HG03575 (cell line): Measurements from ENCODE around the gene UBR3.

Experiments used
- ATAC-seq: cut with Tn5 transposase; IDR thresholded peaks from one replicate; pipeline ENCODE4 v1.9.1; 2021; ENCODE audit not compliant: unreplicated experiment, insufficient number of reproducible peaks, low FRiP score; ENCODE audit errors: extremely low read depth

UBR3 gene

DNA sequence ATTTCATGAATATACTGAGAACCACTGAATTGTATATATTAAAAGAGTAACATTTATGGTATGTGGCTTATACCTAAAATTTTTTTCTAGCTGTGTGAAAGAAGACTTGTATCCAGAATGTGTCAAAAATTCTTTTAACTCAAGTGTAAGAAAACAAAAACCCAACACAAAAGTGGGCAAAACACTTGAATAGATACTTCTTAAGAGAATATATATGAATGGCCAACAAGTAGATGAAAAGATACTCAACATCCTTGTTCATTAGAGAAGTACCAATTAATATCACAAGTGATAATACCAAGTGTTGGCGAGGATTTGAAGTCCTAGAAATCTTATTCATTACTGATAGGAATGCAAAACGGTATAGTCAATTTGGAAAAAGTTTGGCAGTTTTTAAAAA, 243.5 kb downstream of the UBR3 start:
- no peak for ATAC-seq

DNA sequence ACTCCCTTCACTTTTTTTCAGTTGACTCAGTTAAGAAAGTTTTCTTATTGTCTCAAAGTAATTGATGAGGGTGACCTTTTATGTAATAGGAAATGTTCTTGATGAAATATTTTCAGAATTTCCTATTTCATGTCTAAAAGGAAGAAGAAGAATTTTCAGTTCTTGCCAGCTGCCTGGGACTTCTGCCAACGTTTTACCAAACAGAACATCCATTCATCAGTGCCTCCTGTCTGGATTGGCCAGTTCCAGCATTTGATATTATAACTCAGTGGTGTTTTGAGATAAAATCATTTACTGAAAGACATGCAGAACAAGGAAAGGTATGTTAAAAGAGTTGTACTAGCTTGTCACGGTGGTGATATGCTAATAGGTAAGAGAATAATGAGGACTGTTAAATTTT, 246.0 kb downstream of the UBR3 start:
- no peak for ATAC-seq

DNA sequence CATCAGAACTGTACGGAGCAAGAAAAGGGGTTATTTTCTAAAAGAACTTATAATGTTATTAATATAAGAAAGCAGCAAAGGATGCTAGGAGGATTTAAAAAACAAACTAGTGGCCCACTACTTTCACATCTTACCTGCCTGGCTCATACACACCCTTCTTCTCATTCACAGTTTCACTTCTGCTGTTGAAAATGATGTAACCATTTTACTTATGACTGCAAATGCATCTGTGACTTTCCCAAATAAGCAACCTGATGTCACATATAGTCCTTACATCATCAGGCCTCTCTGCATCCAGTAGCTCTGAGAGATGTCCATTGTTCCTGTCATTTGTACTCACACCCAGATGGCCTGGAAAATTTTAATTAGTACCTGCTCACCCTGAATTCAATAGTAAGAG, 248.9 kb downstream of the UBR3 start:
- no peak for ATAC-seq

GRCh38 chr2:170077830-170078569, 250.7 kb downstream of the UBR3 start:
- ATAC-seq: no peak

- ATAC-seq: no peak
Measured at GRCh38 chr2:170084820-170085491, 257.7 kb downstream of the UBR3 start.

DNA sequence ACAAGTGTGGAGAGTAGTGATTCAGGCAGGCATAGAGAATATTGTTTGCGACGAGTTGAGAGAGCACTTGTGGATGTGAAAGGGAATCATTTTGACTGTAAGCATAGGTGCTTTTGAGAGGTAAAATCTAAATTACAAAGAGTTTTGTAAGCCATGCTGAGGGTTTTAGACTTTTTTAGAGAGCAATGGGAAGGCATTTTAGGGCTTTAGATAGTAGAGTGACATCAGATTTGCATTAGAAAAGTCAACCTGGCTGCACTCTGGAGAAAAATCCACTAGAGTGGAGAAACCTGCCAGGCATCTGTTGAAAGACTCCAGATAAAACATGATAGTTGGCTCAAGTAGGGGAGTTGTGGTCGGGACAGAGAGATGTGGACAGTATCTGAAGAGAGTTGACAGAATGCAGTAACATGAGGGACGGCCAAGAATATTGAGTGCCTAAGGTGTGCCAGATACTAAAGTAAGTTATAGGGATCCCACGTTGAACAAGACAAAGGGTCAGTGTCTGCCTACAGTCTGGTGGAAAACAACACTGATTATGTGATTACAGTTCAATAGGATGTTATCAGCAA, 258.9 kb downstream of the UBR3 start:
- no peak for ATAC-seq

DNA sequence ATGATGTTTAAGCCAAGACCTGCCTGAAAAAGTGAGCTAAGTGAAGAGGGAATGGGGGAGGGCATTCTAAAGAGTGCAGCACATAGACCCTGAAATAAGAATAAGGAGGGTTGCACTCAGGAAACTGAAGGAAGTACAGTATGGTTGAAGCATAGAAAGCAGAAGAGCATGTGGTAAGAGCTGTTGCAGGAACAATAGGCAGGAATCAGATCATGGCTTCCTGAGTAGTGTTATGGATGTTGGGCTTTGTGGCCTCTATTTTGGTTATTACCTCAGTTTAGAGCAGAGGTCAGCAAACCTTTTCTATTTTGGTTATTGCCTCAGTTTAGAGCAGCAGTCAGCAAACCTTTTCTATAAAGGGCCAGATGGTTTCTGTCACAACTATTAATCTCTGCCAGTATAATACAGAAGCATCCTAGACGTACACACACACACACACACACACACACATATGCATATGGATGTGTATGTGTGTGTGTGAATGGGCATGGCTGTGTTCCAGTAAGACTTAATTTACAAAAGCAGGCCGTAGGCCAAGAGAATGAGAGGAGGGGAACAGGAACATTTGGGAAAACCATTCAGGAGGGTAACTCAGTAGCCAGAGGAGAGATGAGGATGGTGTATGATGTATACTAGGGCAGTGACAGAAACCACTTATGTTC, 259.6 kb downstream of the UBR3 start:
- ATAC-seq: no peak

DNA sequence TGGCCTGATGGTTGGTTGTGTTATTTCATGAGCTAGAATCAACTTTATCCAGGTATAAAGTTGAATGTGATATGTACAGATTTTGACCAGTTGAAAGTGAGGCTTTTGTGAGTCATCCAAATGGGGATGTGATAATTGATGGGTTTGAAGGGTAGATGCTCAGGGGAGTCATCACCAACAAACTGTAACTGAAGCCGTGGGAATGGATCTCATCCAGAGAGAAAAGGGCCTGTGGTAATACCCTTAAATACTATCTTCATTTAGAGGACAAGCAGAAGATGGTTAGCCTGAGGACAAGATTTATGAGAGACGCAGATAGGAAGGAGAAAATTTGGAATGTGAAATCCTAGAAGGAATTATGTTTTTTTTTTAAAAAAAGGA, 260.1 kb downstream of the UBR3 start:
- no peak for ATAC-seq

DNA sequence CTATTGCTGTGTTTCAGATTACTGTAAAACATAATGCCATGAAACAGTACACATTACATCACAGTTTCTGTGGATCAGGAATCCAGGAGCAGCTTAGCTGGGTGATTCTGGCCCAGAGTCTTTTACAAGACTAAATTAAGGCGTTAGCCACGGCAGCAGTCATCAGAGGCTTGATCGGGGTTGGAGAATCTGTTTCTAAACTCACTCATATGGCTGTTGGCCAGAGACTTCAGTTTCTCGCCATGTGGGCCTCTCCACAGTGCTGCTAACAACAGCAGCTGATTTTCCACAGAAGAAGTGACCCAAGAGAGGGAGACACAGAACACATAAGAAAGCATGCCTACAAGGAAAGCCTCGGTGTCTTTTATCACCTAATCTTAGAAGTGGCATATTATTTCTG, 261.5 kb downstream of the UBR3 start:
- ATAC-seq: no peak

DNA sequence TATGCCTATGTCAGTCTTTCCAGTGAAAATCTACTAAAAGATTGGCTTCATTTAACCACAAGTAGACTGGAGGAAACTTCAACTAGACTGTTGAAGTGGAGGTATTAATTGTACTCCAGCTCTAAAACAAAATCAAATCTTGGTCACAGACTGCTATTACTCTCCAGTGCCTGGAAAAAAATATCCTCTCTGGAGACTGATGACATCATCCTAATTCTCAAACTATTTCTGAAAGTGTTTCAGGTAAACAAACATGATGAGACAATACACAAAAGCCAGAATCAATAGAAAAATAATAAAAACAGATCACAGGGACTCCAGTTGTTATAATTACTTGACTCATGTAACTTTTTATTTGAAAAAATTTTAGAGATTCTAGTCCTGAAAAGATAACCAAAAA, 263.0 kb downstream of the UBR3 start:
- ATAC-seq: no peak

GRCh38 chr2:170091436-170091835, 264.2 kb downstream of the UBR3 start:
- no peak for ATAC-seq

GRCh38 chr2:170092436-170093060, 265.3 kb downstream of the UBR3 start:
- no peak for ATAC-seq

- ATAC-seq: no peak
Measured at GRCh38 chr2:170095380-170095779, 268.1 kb downstream of the UBR3 start.

- no peak for ATAC-seq
Measured at GRCh38 chr2:170098626-170099312, 271.5 kb downstream of the UBR3 start.

GRCh38 chr2:170101789-170102188, 274.5 kb downstream of the UBR3 start:
- no peak for ATAC-seq

DNA sequence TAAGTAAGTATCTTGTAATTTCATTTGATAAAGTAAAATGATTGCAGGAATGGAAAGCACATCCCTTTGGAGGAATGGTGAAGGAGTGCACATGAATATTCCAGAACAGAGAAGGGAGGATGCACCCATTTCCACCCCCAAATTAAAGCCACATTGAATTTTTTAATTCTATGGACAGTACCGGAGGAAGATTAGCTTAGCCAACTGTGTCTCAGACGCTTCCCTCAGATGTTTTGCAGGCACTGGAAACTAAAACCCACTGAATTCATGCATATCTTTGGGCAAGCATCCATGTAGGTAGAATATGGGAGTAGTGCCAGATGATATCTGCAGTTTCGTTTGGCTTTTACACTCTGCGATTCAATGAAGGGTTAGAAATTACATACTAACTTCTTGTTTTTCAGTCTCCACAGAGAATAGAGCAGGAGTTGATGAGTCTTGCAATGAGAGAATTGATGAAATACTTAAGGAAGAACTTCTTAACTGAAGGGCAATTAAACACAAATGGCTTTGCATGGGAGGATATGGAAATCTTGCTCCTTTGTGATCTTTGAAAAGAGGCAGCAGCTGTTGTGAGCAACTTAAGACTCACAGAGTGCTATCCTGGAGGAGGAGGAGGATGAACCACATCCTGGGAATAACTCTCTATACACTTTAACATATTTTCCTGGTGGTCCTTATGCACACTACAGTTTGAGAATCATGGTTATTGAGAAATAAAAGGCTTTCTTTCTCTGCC, 279.0 kb downstream of the UBR3 start:
- ATAC-seq: no peak

DNA sequence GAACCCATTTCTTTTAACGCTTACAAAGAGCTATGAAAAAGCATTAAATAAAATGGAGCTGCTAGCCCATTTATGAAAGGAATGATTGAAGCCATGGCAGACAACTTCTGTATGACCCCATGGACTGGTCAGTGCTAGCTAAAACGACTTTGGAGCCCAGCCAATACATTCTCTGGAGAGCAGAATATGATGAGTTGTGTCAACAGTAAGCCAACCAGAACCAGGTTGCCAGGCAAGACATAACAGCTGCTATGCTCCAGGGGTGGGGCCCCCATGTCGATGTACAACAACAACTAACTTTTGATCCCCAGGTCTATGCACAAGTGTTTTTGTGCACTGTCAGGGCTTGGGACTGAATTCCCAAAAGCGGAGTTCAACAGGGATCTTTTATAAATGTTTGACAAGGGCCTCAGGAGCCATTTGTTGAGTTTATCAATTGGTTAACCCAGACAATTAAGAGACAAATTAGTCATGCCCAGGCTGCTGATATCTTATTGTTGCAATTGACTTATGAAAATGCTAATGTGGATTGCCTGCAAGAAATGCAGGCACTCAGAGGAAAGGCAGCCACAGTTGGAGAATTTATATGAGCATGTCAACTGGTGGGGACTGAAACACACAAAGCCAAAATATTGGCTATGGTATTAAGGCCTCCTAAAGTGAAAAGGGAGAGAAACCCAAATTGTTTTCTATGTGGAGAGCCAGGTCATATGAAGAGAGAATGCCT, 286.1 kb downstream of the UBR3 start:
- ATAC-seq: no peak
